ENCODE measurements around the gene PRKN. TPM values are rescaled to one million over a fixed set of nuclear protein-coding genes. Genes with fewer than 3 reads are reported as not detected.
"Not testable (repeated sequence)": the region's sequence is repeated elsewhere in the genome, so short reads cannot be mapped to it uniquely, and the experiment has no call there.

The PRKN gene
- total and polyA plus RNA-seq, 2 experiments from 2014 or later, result 1.2 to 2.3 TPM

DNA sequence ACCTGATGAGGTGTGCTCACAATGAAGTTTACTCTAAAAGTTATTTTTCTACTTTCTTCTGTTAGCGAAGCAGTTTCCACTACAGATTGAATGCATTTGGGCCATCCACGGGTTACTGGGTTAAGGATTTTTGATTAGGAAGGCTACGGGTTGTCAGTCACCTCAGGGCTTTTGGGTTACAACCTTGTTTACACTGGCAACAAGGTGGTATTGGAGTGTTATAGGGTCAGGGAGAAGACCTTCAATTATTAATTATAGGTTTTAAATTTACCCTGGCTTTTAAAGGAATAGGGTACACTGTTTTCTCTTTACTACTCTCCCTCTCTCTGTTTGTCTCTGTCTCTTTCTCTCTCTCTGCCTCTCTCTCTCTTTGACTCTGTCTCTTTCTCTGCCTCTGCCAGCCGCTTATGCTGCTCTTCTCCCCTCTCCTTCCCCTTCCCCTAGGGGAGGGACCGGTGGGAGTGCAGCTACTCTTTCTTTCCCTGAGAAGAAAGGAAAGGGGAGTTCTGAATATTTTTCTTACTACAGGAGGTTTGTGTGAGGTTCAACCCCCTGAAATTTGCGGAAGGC, 1413.5 kb downstream of the PRKN start:
- Histone ChIP-seq H3K27me3 (replicated peaks; ENCODE audit: insufficient read depth) (peaks cover 8% of the 10 kb centered on the region; the same call in 1 of the 2 replicates), H3K9ac (no peak overlapping the region), H3K4me2 (ENCODE audit: unreplicated experiment) (no peak overlapping the region), H3F3A (ENCODE audit: insufficient read depth) (no peaks in the 10 kb centered on the region), H3K4me3 (no peak overlapping the region), H3K9me3 (ENCODE audit: low read depth) (no peaks in the 10 kb centered on the region), H2AFZ (no peak overlapping the region), H3K4me1 (ENCODE audit: insufficient read depth) (no peaks in the 10 kb centered on the region), H4K20me1 (ENCODE audit: insufficient read depth) (no peaks in the 10 kb centered on the region), H3K79me2 (ENCODE audit: insufficient read depth) (no peaks in the 10 kb centered on the region), H3K9me2 (ENCODE audit: insufficient read depth) (no peaks in the 10 kb centered on the region), H3K36me3 (ENCODE audit: low read depth) (no peaks in the 10 kb centered on the region), H3K27ac (no peak overlapping the region)
- TF ChIP-seq EZH2phosphoT487 (IDR thresholded peaks at IDR 0.05; ENCODE audit: insufficient read depth, low read depth) (no peak), EZH2 (IDR thresholded peaks at IDR 0.05; ENCODE audit: insufficient read depth, poor library complexity, severe bottlenecking) (no peak)
- in situ Hi-C loops (cut with MboI), result no loop called here
- 80 to 82% methylated on average over 6 of the region's 6 CpGs for WGBS, 2 experiments (ENCODE audit: low coverage in 1 of 2, low lambda C conversion rate in 2 of 2, missing lambda C conversion rate in 2 of 2)
- DNase-seq, result no peak

DNA sequence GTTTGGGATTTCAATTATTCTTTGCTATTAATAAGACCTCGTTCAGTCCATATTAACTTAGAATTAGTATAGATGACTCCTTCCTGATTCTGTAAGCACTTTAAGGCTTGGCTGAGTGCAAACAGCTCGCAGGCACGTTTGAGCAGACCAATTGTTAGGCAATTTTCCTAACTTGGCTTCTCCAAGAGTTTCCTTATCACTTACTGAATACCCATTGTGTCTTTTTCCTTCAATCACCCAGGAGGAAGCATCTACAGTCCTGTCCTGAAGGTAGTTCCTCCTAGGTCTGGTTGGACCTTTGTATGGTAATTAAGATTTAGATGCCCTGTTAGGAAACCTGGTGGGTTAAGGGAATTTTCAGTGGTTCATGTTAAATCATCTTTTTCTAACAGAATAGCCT, 1414.1 kb downstream of the PRKN start:
- H3K27ac ChIP-seq; H2AFZ ChIP-seq; DNase-seq; H3K4me3 ChIP-seq; H3K9me3 ChIP-seq (ENCODE audit: low read depth); in situ Hi-C loops (cut with MboI); H3K4me1 ChIP-seq (ENCODE audit: insufficient read depth); H3K79me2 ChIP-seq (ENCODE audit: insufficient read depth); H3K9ac ChIP-seq; H3K36me3 ChIP-seq (ENCODE audit: low read depth); H3K9me2 ChIP-seq (ENCODE audit: insufficient read depth); H3K4me2 ChIP-seq (ENCODE audit: unreplicated experiment); H3K27me3 ChIP-seq (replicated peaks; ENCODE audit: insufficient read depth); H4K20me1 ChIP-seq (ENCODE audit: insufficient read depth); H3F3A ChIP-seq (ENCODE audit: insufficient read depth): not testable (repeated sequence)
- WGBS, 2 experiments (ENCODE audit: low coverage in 1 of 2, low lambda C conversion rate in 2 of 2, missing lambda C conversion rate in 2 of 2), result 43 to 54% methylated on average over 3 of the region's 3 CpGs

DNA sequence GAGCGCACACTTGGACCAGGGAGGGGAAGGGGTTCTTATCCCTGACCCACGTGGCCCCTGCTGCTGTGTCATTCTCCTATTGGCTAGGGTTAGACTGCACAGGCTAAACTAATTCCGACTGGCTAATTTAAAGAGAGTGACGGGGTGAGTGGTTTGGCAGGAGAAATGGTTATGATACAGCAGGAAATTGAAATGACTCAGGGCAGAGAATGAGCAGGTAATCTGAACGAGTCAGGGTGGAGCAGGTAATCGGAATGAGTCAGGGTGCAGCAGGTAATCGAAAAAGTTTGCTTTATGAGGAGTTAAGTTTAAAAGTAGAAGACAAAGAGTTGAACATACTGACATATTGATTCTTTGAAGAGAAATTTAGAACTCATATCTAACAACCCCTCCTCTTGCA, 1417.8 kb downstream of the PRKN start:
- H4K20me1 ChIP-seq (ENCODE audit: insufficient read depth); H3K79me2 ChIP-seq (ENCODE audit: insufficient read depth); H3F3A ChIP-seq (ENCODE audit: insufficient read depth); in situ Hi-C loops (cut with MboI); H3K9me2 ChIP-seq (ENCODE audit: insufficient read depth); H3K27me3 ChIP-seq (replicated peaks; ENCODE audit: insufficient read depth); H2AFZ ChIP-seq; DNase-seq; H3K4me1 ChIP-seq (ENCODE audit: insufficient read depth); H3K4me2 ChIP-seq (ENCODE audit: unreplicated experiment); H3K36me3 ChIP-seq (ENCODE audit: low read depth); H3K9ac ChIP-seq; H3K9me3 ChIP-seq (ENCODE audit: low read depth); H3K27ac ChIP-seq; H3K4me3 ChIP-seq: not testable (repeated sequence)
- WGBS, 2 experiments (ENCODE audit: low coverage in 1 of 2, low lambda C conversion rate in 2 of 2, missing lambda C conversion rate in 2 of 2), result 67 to 69% methylated on average over 7 of the region's 7 CpGs

GRCh38 chr6:161308075-161308655, 1419.4 kb downstream of the PRKN start:
- no peaks in the 10 kb centered on the region for H3K79me2 ChIP-seq (ENCODE audit: insufficient read depth)
- H4K20me1 ChIP-seq (ENCODE audit: insufficient read depth), result no peaks in the 10 kb centered on the region
- peaks cover 4% of the 10 kb centered on the region for H3K4me1 ChIP-seq (ENCODE audit: insufficient read depth)
- no peak overlapping the region for H2AFZ ChIP-seq
- 72 to 74% methylated on average over 9 to 10 of the region's 10 CpGs for WGBS, 2 experiments (ENCODE audit: low coverage in 1 of 2, low lambda C conversion rate in 2 of 2, missing lambda C conversion rate in 2 of 2)
- H3K27ac ChIP-seq, result no peak overlapping the region
- no peak for TF ChIP-seq EZH2 (IDR thresholded peaks at IDR 0.05; ENCODE audit: insufficient read depth, poor library complexity, severe bottlenecking)
- no peak for TF ChIP-seq EZH2phosphoT487 (IDR thresholded peaks at IDR 0.05; ENCODE audit: insufficient read depth, low read depth)
- no peaks in the 10 kb centered on the region for H3K36me3 ChIP-seq (ENCODE audit: low read depth)
- in situ Hi-C loops (cut with MboI), result no loop called here
- no peak overlapping the region for H3K4me3 ChIP-seq
- no peak overlapping the region for H3K4me2 ChIP-seq (ENCODE audit: unreplicated experiment)
- no peak for DNase-seq
- 0 out of 2 replicates have a peak, but pooled peaks cover 2% of the 10 kb centered on the region for H3K27me3 ChIP-seq (replicated peaks; ENCODE audit: insufficient read depth)
- H3K9me2 ChIP-seq (ENCODE audit: insufficient read depth), result no peaks in the 10 kb centered on the region
- peaks cover 4% of the 10 kb centered on the region; the same call in 1 of the 2 replicates for H3F3A ChIP-seq (ENCODE audit: insufficient read depth)
- no peaks in the 10 kb centered on the region for H3K9me3 ChIP-seq (ENCODE audit: low read depth)
- no peak overlapping the region for H3K9ac ChIP-seq

GRCh38 chr6:161305860-161306259, 1421.7 kb downstream of the PRKN start:
- Histone ChIP-seq H4K20me1 (ENCODE audit: insufficient read depth) (no peaks in the 10 kb centered on the region), H3K27me3 (replicated peaks; ENCODE audit: insufficient read depth) (no peaks in the 10 kb centered on the region), H3K4me3 (no peak overlapping the region), H3K36me3 (ENCODE audit: low read depth) (no peaks in the 10 kb centered on the region), H3K9ac (no peak overlapping the region), H3K27ac (no peak overlapping the region), H3K4me1 (ENCODE audit: insufficient read depth) (peaks cover 22% of the 10 kb centered on the region), H3K9me2 (ENCODE audit: insufficient read depth) (no peaks in the 10 kb centered on the region), H3F3A (ENCODE audit: insufficient read depth) (peaks cover 23% of the 10 kb centered on the region), H3K4me2 (ENCODE audit: unreplicated experiment) (no peak overlapping the region), H3K9me3 (ENCODE audit: low read depth) (no peaks in the 10 kb centered on the region), H3K79me2 (ENCODE audit: insufficient read depth) (no peaks in the 10 kb centered on the region), H2AFZ (no peak overlapping the region)
- TF ChIP-seq EZH2 (IDR thresholded peaks at IDR 0.05; ENCODE audit: insufficient read depth, poor library complexity, severe bottlenecking), result no peak
- no peak for TF ChIP-seq EZH2phosphoT487 (IDR thresholded peaks at IDR 0.05; ENCODE audit: insufficient read depth, low read depth)
- DNase-seq, result no peak
- 63 to 71% methylated on average over 4 of the region's 4 CpGs for WGBS, 2 experiments (ENCODE audit: low coverage in 1 of 2, low lambda C conversion rate in 2 of 2, missing lambda C conversion rate in 2 of 2)
- in situ Hi-C loops (cut with MboI), result no loop called here
